Suprapubic skin (tissue), 4 donors: ENCODE results near the gene TMEM62. TPM values are rescaled to one million over a fixed set of nuclear protein-coding genes. Genes with fewer than 3 reads are reported as not detected.

Experiments used
- DNase-seq, 2 donors: peaks; one replicate each; pipeline ENCODE4 v3.0.0-alpha.2; 2019; ENCODE audit warnings: low spot score in 2 of 2
- H3K27ac ChIP-seq: fragments of 200-600 bp; sonication (generic); one replicate; pipeline ENCODE4 v1.5.1; 2019
- H3K27me3 ChIP-seq: fragments of 200-600 bp; sonication (generic); one replicate; pipeline ENCODE4 v1.5.1; 2019
- H3K36me3 ChIP-seq: fragments of 200-600 bp; sonication (generic); one replicate; pipeline ENCODE4 v1.5.1; 2019
- H3K4me1 ChIP-seq: fragments of 200-600 bp; sonication (generic); one replicate; pipeline ENCODE4 v1.5.1; 2019
- H3K4me3 ChIP-seq: fragments of 200-600 bp; sonication (generic); one replicate; pipeline ENCODE4 v1.5.1; 2019; ENCODE audit warnings: mild to moderate bottlenecking
- H3K9me3 ChIP-seq: fragments of 200-600 bp; sonication (generic); one replicate; pipeline ENCODE4 v1.5.1; 2019
- CTCF ChIP-seq, 2 donors: fragments of 200-600 bp in 1 of 2; fragments of 450-650 bp in 1 of 2; sonication (generic) in 1 of 2; IDR thresholded peaks; one replicate each; pipeline ENCODE4 v1.5.1; 2016 to 2019; ENCODE audit warnings: antibody characterized with exemption in 2 of 2, mild to moderate bottlenecking in 1 of 2, moderate library complexity in 1 of 2
- EP300 ChIP-seq: sonication (generic); formaldehyde crosslinking; IDR thresholded peaks from one replicate; pipeline ENCODE4 v1.6.1; 2017; ENCODE audit warnings: antibody characterized with exemption
- POLR2A ChIP-seq, 2 donors: fragments of 450-650 bp; IDR thresholded peaks; one replicate each; pipeline ENCODE4 v1.6.1; 2017; ENCODE audit warnings: antibody characterized with exemption in 2 of 2, mild to moderate bottlenecking in 2 of 2, moderate library complexity in 2 of 2
- POLR2AphosphoS5 ChIP-seq, 3 donors: sonication (generic); formaldehyde crosslinking; IDR thresholded peaks; one replicate each; pipeline ENCODE4 v1.6.1; 2017; ENCODE audit warnings: antibody characterized with exemption in 3 of 3
- WGBS: methylation state at CpG from one replicate; pipeline ENCODE4 v1.1.5; 2018; 5-methylcytosine and 5-hydroxymethylcytosine counted together
- total RNA-seq, 4 donors: library from RNA; depleted of rRNA; stranded (reverse); fragments of >200 nt; gene quantifications; one replicate each; pipeline ENCODE4 v1.1.0, GENCODE V29; 2016

The TMEM62 gene
- total RNA-seq, 4 donors from 2014 or later = 12.5 to 31.3 (median 20.3) TPM

GRCh38 chr15:43208052-43209002, 74.9 kb downstream of the TMEM62 start:
- no peaks in the 10 kb centered on the region for H3K9me3 ChIP-seq
- TF ChIP-seq CTCF (IDR thresholded peaks at IDR 0.05) (no peak), EP300 (no peak), POLR2AphosphoS5 (IDR thresholded peaks at IDR 0.05) (no peak), POLR2A (IDR thresholded peaks at IDR 0.05) (no peak)
- H3K27me3 ChIP-seq = peaks cover 18% of the 10 kb centered on the region
- DNase-seq = no peak
- no peaks in the 10 kb centered on the region for H3K36me3 ChIP-seq
- H3K4me1 ChIP-seq = peaks cover 5% of the 10 kb centered on the region
- H3K4me3 ChIP-seq = no peak overlapping the region
- no peak overlapping the region for H3K27ac ChIP-seq
- WGBS = 79% methylated on average over 22 of the region's 23 CpGs

- peak in 1 of 2 donors; percentile 49 for DNase-seq
- no peak overlapping the region for H3K4me3 ChIP-seq
- no peak overlapping the region for H3K27ac ChIP-seq
- 76% methylated on average over 13 of the region's 13 CpGs for WGBS
- H3K4me1 ChIP-seq = peaks cover 1% of the 10 kb centered on the region
- no peak for TF ChIP-seq POLR2AphosphoS5 (IDR thresholded peaks at IDR 0.05)
- TF ChIP-seq EP300 = no peak
- TF ChIP-seq CTCF (IDR thresholded peaks at IDR 0.05) = no peak
- TF ChIP-seq POLR2A (IDR thresholded peaks at IDR 0.05) = no peak
- no peaks in the 10 kb centered on the region for H3K9me3 ChIP-seq
- H3K36me3 ChIP-seq = no peaks in the 10 kb centered on the region
- H3K27me3 ChIP-seq = peaks cover 18% of the 10 kb centered on the region
These were observed 75.9 kb downstream of the TMEM62 start for GRCh38 chr15:43209059-43209824.

GRCh38 chr15:43210172-43210745, 76.9 kb downstream of the TMEM62 start:
- H3K27ac ChIP-seq = no peak overlapping the region
- no peak for DNase-seq
- 88% methylated on average over 15 of the region's 15 CpGs for WGBS
- TF ChIP-seq EP300 (no peak), POLR2AphosphoS5 (IDR thresholded peaks at IDR 0.05) (no peak), CTCF (IDR thresholded peaks at IDR 0.05) (no peak), POLR2A (IDR thresholded peaks at IDR 0.05) (no peak)
- no peaks in the 10 kb centered on the region for H3K4me1 ChIP-seq
- H3K27me3 ChIP-seq = peaks cover 18% of the 10 kb centered on the region
- no peaks in the 10 kb centered on the region for H3K36me3 ChIP-seq
- H3K9me3 ChIP-seq = no peaks in the 10 kb centered on the region
- no peak overlapping the region for H3K4me3 ChIP-seq

GRCh38 chr15:43210807-43211206, 77.4 kb downstream of the TMEM62 start:
- Histone ChIP-seq H3K4me3 (no peak overlapping the region), H3K9me3 (no peaks in the 10 kb centered on the region), H3K4me1 (no peaks in the 10 kb centered on the region), H3K27me3 (peaks cover 18% of the 10 kb centered on the region), H3K36me3 (no peaks in the 10 kb centered on the region), H3K27ac (no peak overlapping the region)
- TF ChIP-seq EP300 = no peak
- no peak for TF ChIP-seq CTCF (IDR thresholded peaks at IDR 0.05)
- TF ChIP-seq POLR2AphosphoS5 (IDR thresholded peaks at IDR 0.05) = no peak
- no peak for TF ChIP-seq POLR2A (IDR thresholded peaks at IDR 0.05)
- DNase-seq = no peak
- 81% methylated on average over 9 of the region's 9 CpGs for WGBS
